Nephron (organoid): Measurements from ENCODE around the gene DCST2.

ENCODE experiments used
- H3K27ac Mint-ChIP-seq, 3 experiments: 2 replicates each; pipeline ENCODE4 v1.8.0; 2020; ENCODE audit warnings: mixed read lengths in 3 of 3, mild to moderate bottlenecking in 2 of 3, moderate library complexity in 1 of 3
- H3K27me3 Mint-ChIP-seq: 2 replicates; pipeline ENCODE4 v1.8.0; 2021; ENCODE audit warnings: low read depth, mild to moderate bottlenecking, moderate library complexity, mixed read lengths
- H3K36me3 Mint-ChIP-seq: 2 replicates; pipeline ENCODE4 v1.8.0; 2020; ENCODE audit warnings: low read depth, mixed read lengths
- H3K4me1 Mint-ChIP-seq: 2 replicates; pipeline ENCODE4 v1.8.0; 2020; ENCODE audit warnings: mixed read lengths
- H3K4me3 Mint-ChIP-seq, 3 experiments: 2 replicates each; pipeline ENCODE4 v1.8.0; 2020; ENCODE audit warnings: mild to moderate bottlenecking in 3 of 3, mixed read lengths in 3 of 3, moderate library complexity in 2 of 3
- H3K9me3 Mint-ChIP-seq: 2 replicates; pipeline ENCODE4 v1.8.0; 2020; ENCODE audit warnings: mixed read lengths
- TF ChIP-seq, protein P1 (sequence below), 3 experiments: fragments of 200-600 bp; sonication (generic); IDR thresholded peaks; one replicate each; pipeline ENCODE4 v1.5.0; 2021; ENCODE audit warnings: antibody characterized with exemption in 3 of 3; ENCODE audit not compliant: unreplicated experiment in 3 of 3

DCST2 gene

DNA sequence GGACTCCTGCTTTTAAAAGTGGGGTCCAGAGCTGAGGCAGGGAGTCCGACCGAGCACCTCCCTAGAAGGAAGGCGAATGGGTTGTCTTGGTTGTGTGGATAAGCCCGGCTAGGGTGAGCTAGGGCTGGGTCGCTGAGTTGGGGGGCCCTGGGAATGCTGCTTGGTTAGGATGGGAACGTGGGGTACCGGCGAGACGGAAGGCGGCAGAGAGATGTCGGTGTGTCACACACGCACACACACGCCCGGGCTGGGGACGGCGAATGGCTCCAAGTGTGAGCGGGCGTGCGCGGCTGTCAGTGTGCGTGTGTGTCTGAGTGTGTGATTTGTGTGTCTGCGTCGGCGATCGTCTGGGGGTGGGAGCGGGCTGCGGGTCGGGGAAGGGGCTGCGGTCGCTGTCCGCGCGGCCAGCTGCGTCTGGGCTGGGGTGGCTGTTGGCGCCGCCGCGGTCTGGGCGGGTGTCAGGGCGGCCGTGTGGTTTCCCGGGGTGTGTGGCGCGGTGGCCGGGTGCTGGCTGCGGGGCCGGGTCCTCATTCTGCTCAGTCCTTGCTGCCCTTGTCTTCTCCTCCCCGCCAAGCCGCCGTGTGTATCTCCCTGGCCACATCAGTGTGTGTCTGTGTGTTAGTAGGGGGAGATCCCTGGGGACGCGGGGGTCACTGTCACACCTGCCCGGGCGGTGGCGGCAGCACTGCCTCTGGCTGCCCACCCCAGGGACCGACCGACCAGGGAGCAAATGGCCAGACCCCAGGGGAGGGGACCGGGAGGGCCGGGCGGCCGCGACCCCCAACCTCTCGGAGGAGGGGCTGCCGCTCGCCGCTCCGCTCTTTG lies 46.1 kb upstream of the DCST2 start:
- no peaks in the 10 kb centered on the region for H3K36me3 Mint-ChIP-seq
- H3K4me1 Mint-ChIP-seq, result peaks cover 34% of the 10 kb centered on the region
- TF ChIP-seq, protein P1, sequence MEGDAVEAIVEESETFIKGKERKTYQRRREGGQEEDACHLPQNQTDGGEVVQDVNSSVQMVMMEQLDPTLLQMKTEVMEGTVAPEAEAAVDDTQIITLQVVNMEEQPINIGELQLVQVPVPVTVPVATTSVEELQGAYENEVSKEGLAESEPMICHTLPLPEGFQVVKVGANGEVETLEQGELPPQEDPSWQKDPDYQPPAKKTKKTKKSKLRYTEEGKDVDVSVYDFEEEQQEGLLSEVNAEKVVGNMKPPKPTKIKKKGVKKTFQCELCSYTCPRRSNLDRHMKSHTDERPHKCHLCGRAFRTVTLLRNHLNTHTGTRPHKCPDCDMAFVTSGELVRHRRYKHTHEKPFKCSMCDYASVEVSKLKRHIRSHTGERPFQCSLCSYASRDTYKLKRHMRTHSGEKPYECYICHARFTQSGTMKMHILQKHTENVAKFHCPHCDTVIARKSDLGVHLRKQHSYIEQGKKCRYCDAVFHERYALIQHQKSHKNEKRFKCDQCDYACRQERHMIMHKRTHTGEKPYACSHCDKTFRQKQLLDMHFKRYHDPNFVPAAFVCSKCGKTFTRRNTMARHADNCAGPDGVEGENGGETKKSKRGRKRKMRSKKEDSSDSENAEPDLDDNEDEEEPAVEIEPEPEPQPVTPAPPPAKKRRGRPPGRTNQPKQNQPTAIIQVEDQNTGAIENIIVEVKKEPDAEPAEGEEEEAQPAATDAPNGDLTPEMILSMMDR (IDR thresholded peaks at IDR 0.05; ENCODE audit: unreplicated experiment in 3 of 3), result no peak
- peak overlapping the region in 2 of 3 experiments; percentile 54 to 81 for H3K27ac Mint-ChIP-seq
- H3K4me3 Mint-ChIP-seq, result peak overlapping the region; percentile 87 to 98 (median 90)
- peaks cover 72% of the 10 kb centered on the region for H3K27me3 Mint-ChIP-seq
- no peaks in the 10 kb centered on the region for H3K9me3 Mint-ChIP-seq

DNA sequence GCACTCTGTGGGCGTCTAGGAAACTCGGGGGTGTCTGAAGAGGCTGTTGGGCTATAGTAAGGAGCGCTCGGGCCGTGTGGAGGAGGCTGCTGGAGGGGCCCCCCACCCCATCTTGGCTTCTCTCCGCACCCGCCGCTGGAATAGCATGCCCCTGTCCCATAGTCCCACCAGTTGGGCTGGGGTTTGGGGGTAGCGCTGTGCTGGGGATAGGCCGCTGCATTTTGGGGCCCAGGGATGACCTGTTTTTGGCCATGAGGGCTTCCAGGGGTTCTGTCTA lies 45.6 kb upstream of the DCST2 start:
- H3K27ac Mint-ChIP-seq, result peak overlapping the region in 2 of 3 experiments; percentile 54 to 81
- H3K27me3 Mint-ChIP-seq, result peaks cover 66% of the 10 kb centered on the region
- H3K4me1 Mint-ChIP-seq, result peaks cover 28% of the 10 kb centered on the region
- H3K4me3 Mint-ChIP-seq, result peak overlapping the region; percentile 87 to 98 (median 90)
- no peaks in the 10 kb centered on the region for H3K9me3 Mint-ChIP-seq
- no peaks in the 10 kb centered on the region for H3K36me3 Mint-ChIP-seq
- TF ChIP-seq, protein P1 (IDR thresholded peaks at IDR 0.05; ENCODE audit: unreplicated experiment in 3 of 3), result no peak

DNA sequence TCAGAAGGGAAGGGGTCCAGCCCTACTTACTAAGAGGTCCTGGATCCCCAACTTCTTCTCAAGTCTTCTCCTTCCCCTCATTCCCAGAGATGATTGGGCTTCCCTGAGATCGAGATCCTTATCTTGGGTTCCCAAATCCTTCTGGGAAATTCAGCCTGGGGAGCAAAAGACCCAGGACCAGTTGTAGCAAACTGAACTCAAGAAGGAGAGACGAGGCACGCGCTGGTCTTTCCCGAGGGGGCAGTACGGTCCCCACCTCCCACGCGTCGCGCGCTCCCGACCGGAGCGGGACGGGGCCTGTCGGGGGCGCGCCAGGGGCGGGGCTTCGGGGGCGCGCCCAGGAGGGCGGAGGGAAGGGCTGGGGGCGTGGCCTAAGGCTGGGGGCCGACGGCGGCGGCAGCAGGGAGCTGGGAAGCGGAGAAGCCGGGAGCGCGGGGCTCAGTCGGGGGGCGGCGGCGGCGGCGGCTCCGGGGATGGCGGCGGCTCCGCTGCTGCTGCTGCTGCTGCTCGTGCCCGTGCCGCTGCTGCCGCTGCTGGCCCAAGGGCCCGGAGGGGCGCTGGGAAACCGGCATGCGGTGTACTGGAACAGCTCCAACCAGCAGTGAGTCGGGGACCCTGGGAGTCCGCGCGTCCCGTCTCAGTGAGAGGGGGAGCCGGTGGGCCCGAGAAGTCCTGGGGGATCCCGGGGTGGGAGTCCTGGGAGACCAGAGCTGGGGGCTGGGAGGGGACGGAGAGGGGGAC lies 45.1 kb upstream of the DCST2 start, which contains the start of gene EFNA3:
TSS of gene EFNA3 (plus strand) at position 369 of the 741 bp plus-strand sequence. CDS start at position 474, 105 bp downstream.
- H3K27ac Mint-ChIP-seq, result peak within 1 kb of the TSS in 2 of 3 experiments; percentile 54 to 81
- TF ChIP-seq, protein P1 (IDR thresholded peaks at IDR 0.05; ENCODE audit: unreplicated experiment in 3 of 3), result no peak

DNA sequence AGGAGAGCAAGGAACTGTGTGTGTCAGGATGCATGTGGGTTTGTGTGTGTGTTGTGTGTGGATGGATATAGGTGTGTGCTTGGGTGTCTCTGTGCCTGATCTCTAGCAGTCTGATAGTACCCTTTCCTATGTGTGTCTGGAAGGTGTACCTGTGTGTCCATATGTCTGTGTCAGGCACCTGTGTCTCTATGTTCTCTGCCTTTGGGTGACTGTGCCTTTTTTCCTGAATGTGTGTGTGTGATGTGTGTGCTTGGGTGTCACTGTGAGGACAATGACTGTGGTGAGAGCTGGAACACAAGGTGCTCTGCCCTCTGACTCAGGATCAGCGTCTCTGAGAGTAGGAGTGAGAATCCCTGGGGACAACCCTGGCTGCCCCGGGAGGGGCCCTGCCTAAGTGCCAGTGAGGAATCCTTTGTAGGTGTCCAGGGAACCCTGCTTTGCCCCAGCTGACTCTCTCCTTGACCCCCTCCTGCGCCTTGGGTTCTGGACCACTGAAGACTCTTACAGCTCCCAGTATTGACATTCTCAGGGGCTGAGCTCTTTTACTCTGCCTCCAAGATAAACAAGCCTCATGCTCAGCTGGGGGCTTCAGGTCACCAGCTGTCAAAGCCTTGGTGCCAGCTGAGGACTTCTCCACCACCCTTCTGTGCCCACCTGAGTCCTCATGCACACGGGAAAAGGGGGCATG lies 44.3 kb upstream of the DCST2 start:
- H3K27ac Mint-ChIP-seq, result peak overlapping the region in 2 of 3 experiments; percentile 21 to 33
- TF ChIP-seq, protein P1 (IDR thresholded peaks at IDR 0.05; ENCODE audit: unreplicated experiment in 3 of 3), result no peak
- peaks cover 21% of the 10 kb centered on the region for H3K4me1 Mint-ChIP-seq
- H3K36me3 Mint-ChIP-seq, result no peaks in the 10 kb centered on the region
- H3K27me3 Mint-ChIP-seq, result peaks cover 65% of the 10 kb centered on the region
- H3K9me3 Mint-ChIP-seq, result no peaks in the 10 kb centered on the region
- peak overlapping the region; percentile 80 to 98 (median 87) for H3K4me3 Mint-ChIP-seq

More for the DNA sequence above, 45.1 kb upstream of the DCST2 start, which contains the start of gene EFNA3:
- Mint-ChIP-seq H3K9me3 (no peaks in the 10 kb centered on the region), H3K36me3 (no peaks in the 10 kb centered on the region), H3K27me3 (peaks cover 66% of the 10 kb centered on the region), H3K4me1 (peaks cover 23% of the 10 kb centered on the region), H3K4me3 (peak within 1 kb of the TSS; percentile 87 to 98 (median 90))

DNA sequence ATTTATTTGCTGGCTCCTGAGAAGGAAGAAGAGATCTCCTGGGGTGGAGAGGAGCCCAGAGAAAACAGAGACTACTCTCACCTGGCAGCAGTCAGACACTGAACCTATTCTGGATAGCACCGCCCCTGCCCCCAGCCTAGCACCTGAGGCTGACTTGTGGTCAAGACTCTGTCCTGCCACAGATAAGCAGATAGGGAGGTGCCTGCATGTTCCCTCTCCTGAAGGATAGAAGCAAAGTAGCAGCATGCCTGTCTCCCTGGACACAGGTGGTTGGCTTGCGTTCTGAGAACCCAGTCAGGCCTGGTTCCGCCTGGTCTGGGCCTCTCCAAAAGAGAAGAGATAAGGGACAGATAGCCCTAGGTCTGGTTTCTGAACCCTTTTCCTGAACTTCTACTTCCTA lies 43.8 kb upstream of the DCST2 start:
- Mint-ChIP-seq H3K9me3 (no peaks in the 10 kb centered on the region), H3K4me1 (peaks cover 15% of the 10 kb centered on the region), H3K27me3 (peaks cover 61% of the 10 kb centered on the region), H3K4me3 (peak overlapping the region; percentile 44 to 79 (median 72)), H3K36me3 (no peaks in the 10 kb centered on the region), H3K27ac (peak overlapping the region in 1 of 3 experiments; percentile 33)
- TF ChIP-seq, protein P1 (IDR thresholded peaks at IDR 0.05; ENCODE audit: unreplicated experiment in 3 of 3), result no peak
